Parathyroid adenoma (tissue), 2 donors: ENCODE measurements around the gene GNLY.

ENCODE experiments used
- H2AFZ ChIP-seq: fragments of 300-600 bp; sonication (generic); one replicate; pipeline ENCODE4 v1.7.0; 2017; ENCODE audit warnings: antibody characterized with exemption, mild to moderate bottlenecking
- H3K27ac ChIP-seq: fragments of 300-600 bp; sonication (generic); one replicate; pipeline ENCODE4 v1.7.0; 2017
- H3K27me3 ChIP-seq: fragments of 300-600 bp; sonication (generic); one replicate; pipeline ENCODE4 v1.7.0; 2017; ENCODE audit warnings: low read length; ENCODE audit not compliant: control insufficient read depth, insufficient read depth
- H3K36me3 ChIP-seq: fragments of 300-600 bp; sonication (generic); one replicate; pipeline ENCODE4 v1.7.0; 2017; ENCODE audit warnings: low read length; ENCODE audit not compliant: control insufficient read depth, insufficient read depth
- H3K4me1 ChIP-seq: fragments of 300-600 bp; sonication (generic); one replicate; pipeline ENCODE4 v1.7.0; 2017; ENCODE audit warnings: control low read depth
- H3K4me2 ChIP-seq: fragments of 300-600 bp; sonication (generic); one replicate; pipeline ENCODE4 v1.7.0; 2017; ENCODE audit warnings: low read length
- H3K4me3 ChIP-seq: fragments of 300-600 bp; sonication (generic); one replicate; pipeline ENCODE4 v1.7.0; 2017; ENCODE audit warnings: low read depth, low read length
- H3K79me2 ChIP-seq: fragments of 300-600 bp; sonication (generic); one replicate; pipeline ENCODE4 v1.7.0; 2017; ENCODE audit warnings: control low read depth
- H3K9ac ChIP-seq: fragments of 300-600 bp; sonication (generic); one replicate; pipeline ENCODE4 v1.7.0; 2017; ENCODE audit warnings: mild to moderate bottlenecking
- H3K9me3 ChIP-seq: fragments of 300-600 bp; sonication (generic); one replicate; pipeline ENCODE4 v1.7.0; 2017; ENCODE audit warnings: low read length; ENCODE audit not compliant: control insufficient read depth
- CTCF ChIP-seq: fragments of 300-600 bp; sonication (generic); IDR thresholded peaks from one replicate; pipeline ENCODE4 v1.7.0; 2017; ENCODE audit warnings: antibody characterized with exemption, mild to moderate bottlenecking
- donor health status: primary hyperparathyroidism.

Gene GNLY

GRCh38 chr2:85703329-85703728 is 9.2 kb downstream of the GNLY start:
- H3K27me3 ChIP-seq = no peaks in the 10 kb centered on the region
- H3K27ac ChIP-seq = no peak overlapping the region
- no peak overlapping the region for H3K4me2 ChIP-seq
- H3K79me2 ChIP-seq = no peaks in the 10 kb centered on the region
- no peak overlapping the region for H3K4me3 ChIP-seq
- H3K9ac ChIP-seq = no peak overlapping the region
- H2AFZ ChIP-seq = no peak overlapping the region
- no peaks in the 10 kb centered on the region for H3K4me1 ChIP-seq
- H3K9me3 ChIP-seq = no peaks in the 10 kb centered on the region
- TF ChIP-seq CTCF = no peak
- H3K36me3 ChIP-seq = no peaks in the 10 kb centered on the region

GRCh38 chr2:85704038-85704437 is 9.9 kb downstream of the GNLY start:
- TF ChIP-seq CTCF = no peak
- Histone ChIP-seq H3K4me1 (no peaks in the 10 kb centered on the region), H3K4me2 (no peak overlapping the region), H2AFZ (no peak overlapping the region), H3K9me3 (no peaks in the 10 kb centered on the region), H3K27me3 (no peaks in the 10 kb centered on the region), H3K36me3 (no peaks in the 10 kb centered on the region), H3K4me3 (no peak overlapping the region), H3K9ac (no peak overlapping the region), H3K79me2 (no peaks in the 10 kb centered on the region), H3K27ac (no peak overlapping the region)

GRCh38 chr2:85704800-85705679 is 10.9 kb downstream of the GNLY start:
- Histone ChIP-seq H3K36me3 (no peaks in the 10 kb centered on the region), H3K4me3 (no peak overlapping the region), H3K27ac (peak overlapping the region; percentile 13), H3K4me2 (no peak overlapping the region), H3K4me1 (no peaks in the 10 kb centered on the region), H3K79me2 (no peaks in the 10 kb centered on the region), H3K9me3 (no peaks in the 10 kb centered on the region), H3K9ac (no peak overlapping the region), H2AFZ (no peak overlapping the region), H3K27me3 (no peaks in the 10 kb centered on the region)
- no peak for TF ChIP-seq CTCF

GRCh38 chr2:85705680-85706039 is 11.5 kb downstream of the GNLY start:
- H3K4me3 ChIP-seq = no peak overlapping the region
- no peak overlapping the region for H2AFZ ChIP-seq
- no peaks in the 10 kb centered on the region for H3K9me3 ChIP-seq
- no peak for TF ChIP-seq CTCF
- H3K79me2 ChIP-seq = no peaks in the 10 kb centered on the region
- no peaks in the 10 kb centered on the region for H3K36me3 ChIP-seq
- no peak overlapping the region for H3K27ac ChIP-seq
- no peaks in the 10 kb centered on the region for H3K4me1 ChIP-seq
- no peak overlapping the region for H3K4me2 ChIP-seq
- no peak overlapping the region for H3K9ac ChIP-seq
- H3K27me3 ChIP-seq = no peaks in the 10 kb centered on the region

GRCh38 chr2:85706063-85706462 is 11.9 kb downstream of the GNLY start:
- Histone ChIP-seq H3K9me3 (no peaks in the 10 kb centered on the region), H3K36me3 (no peaks in the 10 kb centered on the region), H3K4me2 (no peak overlapping the region), H2AFZ (no peak overlapping the region), H3K4me1 (no peaks in the 10 kb centered on the region), H3K9ac (no peak overlapping the region), H3K27me3 (no peaks in the 10 kb centered on the region), H3K4me3 (no peak overlapping the region), H3K27ac (no peak overlapping the region), H3K79me2 (no peaks in the 10 kb centered on the region)
- TF ChIP-seq CTCF = no peak
